Measurements from ENCODE around the gene TLR8.

GRCh38 chrX:12886545-12886944 is 19.9 kb upstream of the TLR8 start:
- TF ChIP-seq CTCF (IDR thresholded peaks at IDR 0.05; ENCODE audit: insufficient read depth, low read depth, low read length) = no peak
- TF ChIP-seq EZH2 (IDR thresholded peaks at IDR 0.05; ENCODE audit: insufficient read depth, low read length) = no peak

Measured in astrocyte (in vitro differentiated cells and primary cell).